ENCODE measurements around the gene BTBD2. TPM values are rescaled to one million over a fixed set of nuclear protein-coding genes. Genes with fewer than 3 reads are reported as not detected.

BTBD2 gene
- total RNA-seq, 6 experiments from 2014 or later: 74.1 to 95.6 (median 84.7) TPM

- peaks cover 8% of the 10 kb centered on the region for H3K36me3 Mint-ChIP-seq (ENCODE audit: low read depth)
- H3K27me3 Mint-ChIP-seq (ENCODE audit: insufficient read depth): peaks cover 2% of the 10 kb centered on the region
- TF ChIP-seq, protein P1, sequence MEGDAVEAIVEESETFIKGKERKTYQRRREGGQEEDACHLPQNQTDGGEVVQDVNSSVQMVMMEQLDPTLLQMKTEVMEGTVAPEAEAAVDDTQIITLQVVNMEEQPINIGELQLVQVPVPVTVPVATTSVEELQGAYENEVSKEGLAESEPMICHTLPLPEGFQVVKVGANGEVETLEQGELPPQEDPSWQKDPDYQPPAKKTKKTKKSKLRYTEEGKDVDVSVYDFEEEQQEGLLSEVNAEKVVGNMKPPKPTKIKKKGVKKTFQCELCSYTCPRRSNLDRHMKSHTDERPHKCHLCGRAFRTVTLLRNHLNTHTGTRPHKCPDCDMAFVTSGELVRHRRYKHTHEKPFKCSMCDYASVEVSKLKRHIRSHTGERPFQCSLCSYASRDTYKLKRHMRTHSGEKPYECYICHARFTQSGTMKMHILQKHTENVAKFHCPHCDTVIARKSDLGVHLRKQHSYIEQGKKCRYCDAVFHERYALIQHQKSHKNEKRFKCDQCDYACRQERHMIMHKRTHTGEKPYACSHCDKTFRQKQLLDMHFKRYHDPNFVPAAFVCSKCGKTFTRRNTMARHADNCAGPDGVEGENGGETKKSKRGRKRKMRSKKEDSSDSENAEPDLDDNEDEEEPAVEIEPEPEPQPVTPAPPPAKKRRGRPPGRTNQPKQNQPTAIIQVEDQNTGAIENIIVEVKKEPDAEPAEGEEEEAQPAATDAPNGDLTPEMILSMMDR (IDR thresholded peaks at IDR 0.05): no peak
- H3K9me3 Mint-ChIP-seq: no peaks in the 10 kb centered on the region
- DNase-seq: no peak
- no peak overlapping the region for H3K4me3 Mint-ChIP-seq
- H3K4me1 Mint-ChIP-seq (ENCODE audit: low read depth): no peaks in the 10 kb centered on the region
- H3K27ac Mint-ChIP-seq: no peak overlapping the region
These were observed 36.5 kb downstream of the BTBD2 start for GRCh38 chr19:1979017-1979416.

- H3K4me1 Mint-ChIP-seq (ENCODE audit: low read depth): no peaks in the 10 kb centered on the region; the same call in 1 of the 2 replicates
- peaks cover 2% of the 10 kb centered on the region for H3K27me3 Mint-ChIP-seq (ENCODE audit: insufficient read depth)
- no peaks in the 10 kb centered on the region for H3K9me3 Mint-ChIP-seq
- H3K4me3 Mint-ChIP-seq: no peak overlapping the region
- TF ChIP-seq, protein P1 (IDR thresholded peaks at IDR 0.05): no peak
- peaks cover 7% of the 10 kb centered on the region for H3K36me3 Mint-ChIP-seq (ENCODE audit: low read depth)
- DNase-seq: no peak
- H3K27ac Mint-ChIP-seq: no peak overlapping the region
These were observed 37.1 kb downstream of the BTBD2 start for GRCh38 chr19:1978346-1978894.

DNA sequence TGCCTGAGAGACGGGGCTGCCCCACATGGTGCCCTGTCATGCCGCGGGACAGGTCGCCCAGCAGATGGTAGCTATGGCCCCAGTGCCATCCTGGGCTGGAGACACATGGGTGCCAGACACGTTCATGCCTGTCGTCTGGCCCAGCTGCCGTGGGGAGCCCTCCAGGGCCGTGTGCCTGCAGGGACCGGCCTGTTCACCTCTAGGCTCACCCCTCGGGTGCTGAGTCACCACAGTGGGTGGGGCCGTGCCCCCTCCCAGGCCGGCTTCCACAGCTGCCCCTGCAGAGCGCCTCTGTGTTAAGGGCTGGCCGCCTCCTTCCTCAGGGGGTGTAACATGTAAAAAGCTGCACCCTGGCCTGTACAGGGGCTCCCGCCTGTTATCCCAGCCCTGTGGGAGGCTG lies 38.4 kb downstream of the BTBD2 start:
- Mint-ChIP-seq H3K4me3 (no peak overlapping the region), H3K36me3 (ENCODE audit: low read depth) (0 out of 2 replicates have a peak, but pooled peaks cover 3% of the 10 kb centered on the region), H3K27me3 (ENCODE audit: insufficient read depth) (no peaks in the 10 kb centered on the region; the same call in none of the 2 replicates), H3K27ac (no peak overlapping the region), H3K4me1 (ENCODE audit: low read depth) (no peaks in the 10 kb centered on the region; the same call in 1 of the 2 replicates), H3K9me3 (no peaks in the 10 kb centered on the region)
- no peak for DNase-seq
- TF ChIP-seq, protein P1 (IDR thresholded peaks at IDR 0.05): no peak

DNA sequence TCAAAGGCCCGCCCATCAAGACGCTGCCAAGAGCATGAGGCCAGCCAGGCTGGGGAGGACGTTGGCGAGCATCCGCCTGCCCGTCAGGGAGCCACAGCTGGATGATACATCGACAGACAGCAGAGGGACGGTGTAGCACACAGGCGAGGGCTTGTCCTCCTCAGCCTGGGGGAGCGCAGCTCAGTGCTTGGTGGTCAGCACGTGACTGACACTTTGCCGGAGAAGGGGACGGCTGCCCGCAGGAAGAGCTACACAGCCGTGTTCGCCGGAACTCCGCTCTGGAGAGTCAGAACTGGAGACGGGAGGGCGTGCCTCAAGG lies 40.4 kb downstream of the BTBD2 start:
- Mint-ChIP-seq H3K27ac (no peak overlapping the region), H3K9me3 (no peaks in the 10 kb centered on the region)
- no peak for DNase-seq

GRCh38 chr19:1974381-1975161 lies 40.9 kb downstream of the BTBD2 start:
- no peaks in the 10 kb centered on the region; the same call in none of the 2 replicates for H3K27me3 Mint-ChIP-seq (ENCODE audit: insufficient read depth)
- H3K4me1 Mint-ChIP-seq (ENCODE audit: low read depth): no peaks in the 10 kb centered on the region; the same call in 1 of the 2 replicates
- H3K27ac Mint-ChIP-seq: no peak overlapping the region
- H3K4me3 Mint-ChIP-seq: no peak overlapping the region
- no peak for DNase-seq
- H3K36me3 Mint-ChIP-seq (ENCODE audit: low read depth): 0 out of 2 replicates have a peak, but pooled peaks cover 3% of the 10 kb centered on the region
- H3K9me3 Mint-ChIP-seq: no peaks in the 10 kb centered on the region
- TF ChIP-seq, protein P1 (IDR thresholded peaks at IDR 0.05): no peak

More for the DNA sequence above, 40.4 kb downstream of the BTBD2 start:
- Mint-ChIP-seq H3K36me3 (ENCODE audit: low read depth) (0 out of 2 replicates have a peak, but pooled peaks cover 3% of the 10 kb centered on the region), H3K4me1 (ENCODE audit: low read depth) (no peaks in the 10 kb centered on the region; the same call in 1 of the 2 replicates), H3K27me3 (ENCODE audit: insufficient read depth) (no peaks in the 10 kb centered on the region; the same call in none of the 2 replicates), H3K4me3 (no peak overlapping the region)
- TF ChIP-seq, protein P1 (IDR thresholded peaks at IDR 0.05): no peak

Measured in HFFc6 (cell line).